H9 (cell line): Measurements from ENCODE around the gene IFRD2. TPM values are rescaled to one million over a fixed set of nuclear protein-coding genes. Genes with fewer than 3 reads are reported as not detected.

Source experiments
- DNase-seq: peaks from one replicate; pipeline ENCODE4 v3.0.0-alpha.2; 2017
- H2AFZ ChIP-seq: one replicate; pipeline ENCODE4 v1.6.1; 2013; ENCODE audit warnings: mild to moderate bottlenecking, low read length, control low read depth, moderate library complexity
- H2AK5ac ChIP-seq: 2 replicates; pipeline ENCODE4 v1.6.1; 2013; ENCODE audit warnings: low read length, control low read depth, mixed read lengths; ENCODE audit not compliant: insufficient read length
- H2BK120ac ChIP-seq: one replicate; pipeline ENCODE4 v1.6.1; 2013; ENCODE audit warnings: low read depth, mild to moderate bottlenecking, low read length, control low read depth, inconsistent platforms; ENCODE audit not compliant: poor library complexity, severe bottlenecking
- H2BK12ac ChIP-seq: 2 replicates; pipeline ENCODE4 v1.6.1; 2013; ENCODE audit warnings: low read length, control low read depth, mixed read lengths, low read depth; ENCODE audit not compliant: insufficient read length
- H2BK15ac ChIP-seq: 2 replicates; pipeline ENCODE4 v1.6.1; 2013; ENCODE audit warnings: low read depth, low read length, control low read depth
- H2BK20ac ChIP-seq: one replicate; pipeline ENCODE4 v1.6.1; 2013; ENCODE audit warnings: low read depth, mild to moderate bottlenecking, low read length, control low read depth, inconsistent platforms; ENCODE audit not compliant: poor library complexity, severe bottlenecking
- H2BK5ac ChIP-seq: 2 replicates; pipeline ENCODE4 v1.6.1; 2013; ENCODE audit warnings: low read length, control low read depth, mixed read lengths; ENCODE audit not compliant: insufficient read length
- H3K14ac ChIP-seq: 2 replicates; pipeline ENCODE4 v1.6.1; 2013; ENCODE audit warnings: low read length, control low read depth; ENCODE audit not compliant: insufficient read depth
- H3K18ac ChIP-seq: 2 replicates; pipeline ENCODE4 v1.6.1; 2013; ENCODE audit warnings: low read depth, mild to moderate bottlenecking, mixed read lengths, low read length, control low read depth; ENCODE audit not compliant: insufficient read length
- H3K23ac ChIP-seq: 2 replicates; pipeline ENCODE4 v1.6.1; 2013; ENCODE audit warnings: low read length, control low read depth, mixed read lengths, low read depth; ENCODE audit not compliant: insufficient read length
- H3K23me2 ChIP-seq: 2 replicates; pipeline ENCODE4 v1.6.1; 2013; ENCODE audit warnings: low read depth, mild to moderate bottlenecking, mixed read lengths, low read length, control low read depth; ENCODE audit not compliant: insufficient read length, poor library complexity, severe bottlenecking
- H3K27ac ChIP-seq: 2 replicates; pipeline ENCODE4 v1.5.1; 2013; ENCODE audit warnings: low read length, control low read depth, mixed read lengths, low read depth; ENCODE audit not compliant: insufficient read length
- H3K27me3 ChIP-seq: 2 replicates; pipeline ENCODE4 v1.6.1; 2013; ENCODE audit warnings: low read length, control low read depth, inconsistent platforms; ENCODE audit not compliant: insufficient read depth
- H3K4ac ChIP-seq: 2 replicates; pipeline ENCODE4 v1.6.1; 2013; ENCODE audit warnings: low read depth, mild to moderate bottlenecking, control low read depth, inconsistent platforms, low read length, moderate library complexity
- H3K4me1 ChIP-seq: 2 replicates; pipeline ENCODE4 v1.6.1; 2013; ENCODE audit warnings: low read length, control low read depth, inconsistent platforms; ENCODE audit not compliant: insufficient read depth
- H3K4me2 ChIP-seq: 2 replicates; pipeline ENCODE4 v1.6.1; 2013; ENCODE audit warnings: low read length, control low read depth, mixed read lengths; ENCODE audit not compliant: insufficient read length, insufficient read depth
- H3K56ac ChIP-seq: 2 replicates; pipeline ENCODE4 v1.6.1; 2013; ENCODE audit warnings: low read depth, mild to moderate bottlenecking, mixed read lengths, low read length, control low read depth; ENCODE audit not compliant: insufficient read length
- H3K79me1 ChIP-seq: 2 replicates; pipeline ENCODE4 v1.6.1; 2013; ENCODE audit warnings: low read depth, mild to moderate bottlenecking, moderate library complexity, low read length, control low read depth, inconsistent platforms; ENCODE audit not compliant: insufficient read depth, poor library complexity, severe bottlenecking
- H3K79me2 ChIP-seq: 2 replicates; pipeline ENCODE4 v1.6.1; 2013; ENCODE audit warnings: low read length, control low read depth, inconsistent platforms; ENCODE audit not compliant: insufficient read depth
- H3K9ac ChIP-seq: 2 replicates; pipeline ENCODE4 v1.6.1; 2013; ENCODE audit warnings: low read length, control low read depth, mixed read lengths; ENCODE audit not compliant: insufficient read length; ENCODE audit errors: extremely low read depth
- H3K9me3 ChIP-seq: one replicate; pipeline ENCODE4 v1.6.1; 2013; ENCODE audit warnings: low read depth, low read length, inconsistent platforms; ENCODE audit not compliant: control insufficient read depth
- H3T11ph ChIP-seq: one replicate; pipeline ENCODE4 v1.6.1; 2013; ENCODE audit warnings: mild to moderate bottlenecking, low read length, control low read depth, inconsistent platforms
- H4K20me1 ChIP-seq: one replicate; pipeline ENCODE4 v1.6.1; 2013; ENCODE audit not compliant: control insufficient read depth, insufficient read length, insufficient read depth
- H4K5ac ChIP-seq: 2 replicates; pipeline ENCODE4 v1.6.1; 2013; ENCODE audit warnings: low read depth, mild to moderate bottlenecking, mixed read lengths, low read length, control low read depth; ENCODE audit not compliant: insufficient read length
- H4K8ac ChIP-seq: replicated peaks from 2 replicates; pipeline ENCODE4 v1.6.1; 2013; ENCODE audit warnings: low read length, control low read depth, mixed read lengths, low read depth; ENCODE audit not compliant: insufficient read length
- H4K91ac ChIP-seq: 2 replicates; pipeline ENCODE4 v1.6.1; 2013; ENCODE audit warnings: low read depth, mild to moderate bottlenecking, moderate library complexity, mixed read lengths, low read length, control low read depth; ENCODE audit not compliant: insufficient read length
- H3K27ac Mint-ChIP-seq, 3 experiments: 2 replicates in 2 of 3; 3 replicates in 1 of 3; pipeline ENCODE4 v1.8.0; 2020 to 2021; ENCODE audit warnings: mixed read lengths in 3 of 3, mild to moderate bottlenecking in 1 of 3, moderate library complexity in 1 of 3
- H3K27me3 Mint-ChIP-seq: 2 replicates; pipeline ENCODE4 v1.8.0; 2021; ENCODE audit warnings: low read depth, mild to moderate bottlenecking, moderate library complexity, mixed read lengths
- H3K36me3 Mint-ChIP-seq, 3 experiments: 2 replicates in 2 of 3; 3 replicates in 1 of 3; pipeline ENCODE4 v1.8.0; 2020 to 2021; ENCODE audit warnings: low read depth in 3 of 3, mixed read lengths in 3 of 3; ENCODE audit not compliant: insufficient read depth in 1 of 3
- H3K4me1 Mint-ChIP-seq, 2 experiments: 2 replicates each; pipeline ENCODE4 v1.8.0; 2020; ENCODE audit warnings: mixed read lengths in 2 of 2
- H3K4me3 Mint-ChIP-seq, 2 experiments: 2 replicates in 1 of 2; 3 replicates in 1 of 2; pipeline ENCODE4 v1.8.0; 2020 to 2021; ENCODE audit warnings: mild to moderate bottlenecking in 2 of 2, mixed read lengths in 2 of 2, moderate library complexity in 1 of 2
- H3K9me3 Mint-ChIP-seq, 2 experiments: 2 replicates in 1 of 2; 3 replicates in 1 of 2; pipeline ENCODE4 v1.8.0; 2020; ENCODE audit warnings: mild to moderate bottlenecking in 2 of 2, mixed read lengths in 2 of 2, moderate library complexity in 1 of 2
- CTCF ChIP-seq: fragments of 200-600 bp; sonication (generic); conservative IDR thresholded peaks from 3 replicates; pipeline ENCODE4 v1.8.0; 2021; ENCODE audit warnings: antibody characterized with exemption, mild to moderate bottlenecking
- WGBS: extraction: QIAGEN DNeasy Blood & Tissue Kit; methylation state at CpG from one replicate; pipeline ENCODE4 v1.1.7; 2013; ENCODE audit warnings: missing lambda C conversion rate, low lambda C conversion rate, mixed read lengths; ENCODE audit not compliant: insufficient read length; ENCODE audit errors: extremely low coverage; 5-methylcytosine and 5-hydroxymethylcytosine counted together
- total RNA-seq: library from RNA; stranded (reverse); gene quantifications from 2 replicates; pipeline ENCODE4 v1.2.1, GENCODE V29; 2021

IFRD2 gene
- total RNA-seq, 1 experiment from 2014 or later = 109 TPM

DNA sequence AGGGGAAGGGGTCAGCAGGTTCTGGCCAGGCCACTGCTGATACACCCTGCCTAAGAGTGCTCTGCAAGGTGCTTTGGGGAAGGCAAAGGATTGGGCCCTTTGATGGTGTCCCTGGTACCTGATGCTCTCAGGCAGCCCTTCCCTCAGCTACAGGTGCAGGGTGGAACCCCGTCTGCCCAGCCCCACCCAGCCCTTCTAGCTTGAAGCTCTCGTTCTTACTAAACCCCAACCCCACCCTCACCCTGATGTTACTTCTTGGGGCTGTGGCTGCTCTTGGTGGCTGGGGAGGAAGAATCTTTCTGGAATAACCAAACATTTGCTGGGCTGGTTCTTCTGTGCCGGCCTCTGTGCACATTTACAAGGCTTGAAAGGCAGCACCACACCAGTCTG lies 49.9 kb downstream of the IFRD2 start:
- Histone ChIP-seq H4K91ac (no peak overlapping the region), H4K8ac (no peak overlapping the region), H3K27ac (no peak overlapping the region), H3K18ac (no peak overlapping the region), H3K79me1 (peaks cover 9% of the 10 kb centered on the region), H2BK5ac (no peak overlapping the region), H3K4me2 (no peak overlapping the region), H2AFZ (no peak overlapping the region), H2BK15ac (no peak overlapping the region), H3K79me2 (peaks cover 26% of the 10 kb centered on the region; the same call in 1 of the 2 replicates), H3K9me3 (no peaks in the 10 kb centered on the region), H3K56ac (no peak overlapping the region), H3T11ph (no peak overlapping the region), H3K9ac (no peak overlapping the region), H3K4me1 (peaks cover 15% of the 10 kb centered on the region; the same call in 1 of the 2 replicates), H4K20me1 (no peaks in the 10 kb centered on the region), H3K23me2 (peaks cover 8% of the 10 kb centered on the region), H2BK120ac (no peak overlapping the region), H2BK12ac (no peak overlapping the region), H2BK20ac (no peak overlapping the region), H4K5ac (no peak overlapping the region), H3K14ac (0 out of 2 replicates have a peak overlapping the region, but pooled peaks have one; percentile 6), H3K27me3 (no peaks in the 10 kb centered on the region), H3K23ac (no peak overlapping the region), H2AK5ac (no peak overlapping the region), H3K4ac (no peak overlapping the region)
- no peak for TF ChIP-seq CTCF
- H3K36me3 Mint-ChIP-seq = peaks cover 4 to 24% (median 23%) of the 10 kb centered on the region in 3 experiments; a peak in 5 of 7 replicates
- H3K4me3 Mint-ChIP-seq = peak overlapping the region in 1 of 2 experiments; percentile 73; a peak in 3 of 5 replicates
- no peaks in the 10 kb centered on the region for H3K9me3 Mint-ChIP-seq
- DNase-seq = no peak
- H3K27ac Mint-ChIP-seq = peak overlapping the region; percentile 95 to 99 (median 96); a peak in 6 of 7 replicates
- no peaks in the 10 kb centered on the region for H3K27me3 Mint-ChIP-seq
- H3K4me1 Mint-ChIP-seq = peaks cover 78 to 92% of the 10 kb centered on the region in 2 experiments
- no CpG with 5 or more reads among the region's 3 CpGs for WGBS
